ENCODE results near the gene C20orf173. TPM values are rescaled to one million over a fixed set of nuclear protein-coding genes. Genes with fewer than 3 reads are reported as not detected.

Gene C20orf173
- total RNA-seq, 1 experiment from 2014 or later: not detected

DNA sequence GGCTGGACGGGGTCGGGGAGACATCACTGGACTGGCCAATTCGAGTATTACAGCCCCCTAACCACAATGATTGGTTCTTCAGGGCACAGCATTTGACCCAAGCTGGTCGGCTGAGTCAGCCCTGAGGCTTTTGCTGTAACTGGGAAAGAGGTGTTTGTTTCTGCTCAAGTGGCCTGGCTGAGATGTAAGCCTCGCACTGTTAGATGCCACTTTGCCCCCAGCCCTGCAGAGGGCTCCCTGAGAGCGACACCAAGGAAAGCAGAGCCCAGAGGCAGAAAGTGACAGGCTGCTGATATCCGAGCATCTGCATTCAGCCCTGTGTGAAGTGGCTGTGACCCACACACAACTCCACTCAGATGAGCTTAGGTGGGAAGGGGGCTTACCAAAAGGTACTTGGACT is 31.8 kb upstream of the C20orf173 start:
- POLR2A ChIA-PET: no interaction called here
- Histone ChIP-seq H3K27ac (ENCODE audit: low read depth, low read length) (no peak overlapping the region), H3K4me1 (ENCODE audit: control insufficient read depth in 1 of 2, insufficient read depth in 2 of 2, low read length in 2 of 2) (no peaks in the 10 kb centered on the region; a peak in 1 of 4 replicates), H2AFZ (ENCODE audit: low read depth, low read length, poor library complexity, severe bottlenecking) (no peak overlapping the region), H3K4me2 (ENCODE audit: low read length) (no peak overlapping the region), H3K79me2 (ENCODE audit: insufficient read depth, low read length) (no peaks in the 10 kb centered on the region), H3K9me3 (ENCODE audit: control insufficient read depth in 1 of 2, insufficient read depth in 1 of 2, low read depth in 1 of 2, low read length in 2 of 2) (no peaks in the 10 kb centered on the region), H3K9me2 (ENCODE audit: insufficient read depth) (no peaks in the 10 kb centered on the region), H3K4me3 (replicated peaks in 1 of 2; ENCODE audit: low read depth in 1 of 2, low read length in 2 of 2) (no peak overlapping the region), H3K9ac (ENCODE audit: low read length) (no peak overlapping the region), H3K36me3 (ENCODE audit: control insufficient read depth in 1 of 2, insufficient read depth in 2 of 2, low read length in 2 of 2) (peaks cover 8 to 16% of the 10 kb centered on the region in 2 experiments; a peak in 1 of 4 replicates), H3K27me3 (ENCODE audit: insufficient read depth, low read length) (no peaks in the 10 kb centered on the region), H4K20me1 (ENCODE audit: insufficient read depth) (no peaks in the 10 kb centered on the region)
- TF ChIP-seq SRF (IDR thresholded peaks at IDR 0.05; ENCODE audit: low read depth) (no peak), RAD21 (IDR thresholded peaks at IDR 0.05; ENCODE audit: low read depth) (peak; percentile 45; the same call in 1 of the 2 replicates), FOSL1 (IDR thresholded peaks at IDR 0.05; ENCODE audit: low read depth) (no peak)
- TF ChIP-seq, protein P1, sequence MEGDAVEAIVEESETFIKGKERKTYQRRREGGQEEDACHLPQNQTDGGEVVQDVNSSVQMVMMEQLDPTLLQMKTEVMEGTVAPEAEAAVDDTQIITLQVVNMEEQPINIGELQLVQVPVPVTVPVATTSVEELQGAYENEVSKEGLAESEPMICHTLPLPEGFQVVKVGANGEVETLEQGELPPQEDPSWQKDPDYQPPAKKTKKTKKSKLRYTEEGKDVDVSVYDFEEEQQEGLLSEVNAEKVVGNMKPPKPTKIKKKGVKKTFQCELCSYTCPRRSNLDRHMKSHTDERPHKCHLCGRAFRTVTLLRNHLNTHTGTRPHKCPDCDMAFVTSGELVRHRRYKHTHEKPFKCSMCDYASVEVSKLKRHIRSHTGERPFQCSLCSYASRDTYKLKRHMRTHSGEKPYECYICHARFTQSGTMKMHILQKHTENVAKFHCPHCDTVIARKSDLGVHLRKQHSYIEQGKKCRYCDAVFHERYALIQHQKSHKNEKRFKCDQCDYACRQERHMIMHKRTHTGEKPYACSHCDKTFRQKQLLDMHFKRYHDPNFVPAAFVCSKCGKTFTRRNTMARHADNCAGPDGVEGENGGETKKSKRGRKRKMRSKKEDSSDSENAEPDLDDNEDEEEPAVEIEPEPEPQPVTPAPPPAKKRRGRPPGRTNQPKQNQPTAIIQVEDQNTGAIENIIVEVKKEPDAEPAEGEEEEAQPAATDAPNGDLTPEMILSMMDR (IDR thresholded peaks at IDR 0.05 in 2 of 3, conservative IDR thresholded peaks at IDR 0.05 in 1 of 3; ENCODE audit: borderline replicate concordance in 1 of 3, insufficient read depth in 1 of 3, low read depth in 2 of 3, low read length in 2 of 3): peak in 2 of 3 experiments; percentile 15 to 34; a peak in 2 of 6 replicates
- TF ChIP-seq, protein P2, sequence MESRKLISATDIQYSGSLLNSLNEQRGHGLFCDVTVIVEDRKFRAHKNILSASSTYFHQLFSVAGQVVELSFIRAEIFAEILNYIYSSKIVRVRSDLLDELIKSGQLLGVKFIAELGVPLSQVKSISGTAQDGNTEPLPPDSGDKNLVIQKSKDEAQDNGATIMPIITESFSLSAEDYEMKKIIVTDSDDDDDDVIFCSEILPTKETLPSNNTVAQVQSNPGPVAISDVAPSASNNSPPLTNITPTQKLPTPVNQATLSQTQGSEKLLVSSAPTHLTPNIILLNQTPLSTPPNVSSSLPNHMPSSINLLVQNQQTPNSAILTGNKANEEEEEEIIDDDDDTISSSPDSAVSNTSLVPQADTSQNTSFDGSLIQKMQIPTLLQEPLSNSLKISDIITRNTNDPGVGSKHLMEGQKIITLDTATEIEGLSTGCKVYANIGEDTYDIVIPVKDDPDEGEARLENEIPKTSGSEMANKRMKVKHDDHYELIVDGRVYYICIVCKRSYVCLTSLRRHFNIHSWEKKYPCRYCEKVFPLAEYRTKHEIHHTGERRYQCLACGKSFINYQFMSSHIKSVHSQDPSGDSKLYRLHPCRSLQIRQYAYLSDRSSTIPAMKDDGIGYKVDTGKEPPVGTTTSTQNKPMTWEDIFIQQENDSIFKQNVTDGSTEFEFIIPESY (IDR thresholded peaks at IDR 0.05; ENCODE audit: extremely low read depth, insufficient replicate concordance, low read length): no peak
- RAD21 ChIA-PET (ENCODE audit: low non-redundant PET in 1 of 2, low total read pairs in 2 of 2, uncharacterized antibody in 2 of 2, unreplicated experiment in 2 of 2): no interaction called here
- intact Hi-C loops (cut with micrococcal nuclease): no loop called here
- DNase-seq (ENCODE audit: low read depth, low spot score) (no peak), ATAC-seq (peak; percentile 79)
- CTCF ChIA-PET: no interaction called here
- BruUV-seq (replicated peaks): no TSS peak

Data from HCT116 (cell line).